Smooth muscle cell (in vitro differentiated cells): ENCODE measurements around the gene TAAR9. TPM values are rescaled to one million over a fixed set of nuclear protein-coding genes. Genes with fewer than 3 reads are reported as not detected.

Experiments used
- DNase-seq: peaks from one replicate; lab custom pipeline; 2025; ENCODE audit not compliant: unreplicated experiment; lab: John Stamatoyannopoulos, UW
- H2AFZ ChIP-seq: fragments of 200-600 bp; sonication (generic); 2 replicates; pipeline ENCODE4 v1.6.0; 2016; ENCODE audit warnings: antibody characterized with exemption, low read depth, mild to moderate bottlenecking
- H3F3A ChIP-seq: fragments of 200-600 bp; sonication (generic); 2 replicates; pipeline ENCODE4 v1.6.0; 2017; ENCODE audit warnings: antibody characterized with exemption, low read depth
- H3K27ac ChIP-seq: fragments of 200-600 bp; sonication (generic); 2 replicates; pipeline ENCODE4 v1.5.1; 2016; ENCODE audit warnings: low read depth, mild to moderate bottlenecking
- H3K27me3 ChIP-seq: fragments of 200-600 bp; sonication (generic); 2 replicates; pipeline ENCODE4 v1.6.1; 2016; ENCODE audit warnings: low read depth, mild to moderate bottlenecking
- H3K36me3 ChIP-seq: fragments of 200-600 bp; sonication (generic); 2 replicates; pipeline ENCODE4 v1.5.1; 2016; ENCODE audit warnings: low read depth
- H3K4me1 ChIP-seq: fragments of 200-600 bp; sonication (generic); 2 replicates; pipeline ENCODE4 v1.5.1; 2016; ENCODE audit warnings: low read depth
- H3K4me2 ChIP-seq: fragments of 200-600 bp; sonication (generic); 2 replicates; pipeline ENCODE4 v1.6.0; 2016; ENCODE audit warnings: mild to moderate bottlenecking
- H3K4me3 ChIP-seq: fragments of 200-600 bp; sonication (generic); 2 replicates; pipeline ENCODE4 v1.5.1; 2016; ENCODE audit warnings: mild to moderate bottlenecking
- H3K79me2 ChIP-seq: fragments of 200-600 bp; sonication (generic); 2 replicates; pipeline ENCODE4 v1.6.0; 2016; ENCODE audit warnings: low read depth, mild to moderate bottlenecking
- H3K9ac ChIP-seq: fragments of 200-600 bp; sonication (generic); 2 replicates; pipeline ENCODE4 v1.6.0; 2016; ENCODE audit warnings: low read depth
- H3K9me3 ChIP-seq: fragments of 200-600 bp; sonication (generic); replicated peaks from 2 replicates; pipeline ENCODE4 v1.5.1; 2016; ENCODE audit warnings: low read depth
- H4K20me1 ChIP-seq: fragments of 200-600 bp; sonication (generic); 2 replicates; pipeline ENCODE4 v1.6.0; 2016; ENCODE audit warnings: low read depth
- WGBS: methylation state at CpG from one replicate; pipeline ENCODE4 v1.1.7; 2016; ENCODE audit warnings: low lambda C conversion rate; 5-methylcytosine and 5-hydroxymethylcytosine counted together
- polyA plus RNA-seq: library from polyadenylated mRNA; unstranded; fragments of >200 nt; fragmentation: Nextera tagmentation; extraction: Ambion mirVana; gene quantifications from 2 replicates; pipeline ENCODE4 v1.2.1, GENCODE V29; 2016
- total RNA-seq: library from RNA; depleted of rRNA; stranded (reverse); fragments of >200 nt; gene quantifications from 2 replicates; pipeline ENCODE4 v1.2.3, GENCODE V29; 2014
- TF ChIP-seq, protein P1 (sequence below): fragments of 200-600 bp; sonication (generic); IDR thresholded peaks from 2 replicates; pipeline ENCODE4 v1.5.1; 2017; ENCODE audit warnings: borderline replicate concordance, mild to moderate bottlenecking, antibody characterized with exemption; ENCODE audit not compliant: insufficient read depth, poor library complexity, severe bottlenecking

Gene TAAR9
- total and polyA plus RNA-seq, 2 experiments from 2014 or later = not detected

DNA sequence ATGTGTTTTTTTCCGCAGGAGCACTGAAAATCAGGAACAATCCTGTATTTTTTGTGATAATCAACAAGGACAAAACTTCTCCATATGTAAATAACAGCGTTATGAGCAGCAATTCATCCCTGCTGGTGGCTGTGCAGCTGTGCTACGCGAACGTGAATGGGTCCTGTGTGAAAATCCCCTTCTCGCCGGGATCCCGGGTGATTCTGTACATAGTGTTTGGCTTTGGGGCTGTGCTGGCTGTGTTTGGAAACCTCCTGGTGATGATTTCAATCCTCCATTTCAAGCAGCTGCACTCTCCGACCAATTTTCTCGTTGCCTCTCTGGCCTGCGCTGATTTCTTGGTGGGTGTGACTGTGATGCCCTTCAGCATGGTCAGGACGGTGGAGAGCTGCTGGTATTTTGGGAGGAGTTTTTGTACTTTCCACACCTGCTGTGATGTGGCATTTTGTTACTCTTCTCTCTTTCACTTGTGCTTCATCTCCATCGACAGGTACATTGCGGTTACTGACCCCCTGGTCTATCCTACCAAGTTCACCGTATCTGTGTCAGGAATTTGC, 32.2 kb downstream of the TAAR9 start, which contains the start of gene TAAR6:
TAAR6 (plus strand) TSS at position 102 of the 557 bp plus-strand sequence; CDS start at position 102, 0 bp downstream.
- Histone ChIP-seq H3K9ac (no peak within 1 kb of the TSS), H3K79me2 (no peaks in the 10 kb centered on the region), H2AFZ (no peak within 1 kb of the TSS), H3K4me2 (no peak within 1 kb of the TSS), H3K27me3 (peaks cover 13% of the 10 kb centered on the region), H4K20me1 (no peaks in the 10 kb centered on the region), H3K4me3 (no peak within 1 kb of the TSS), H3K4me1 (no peaks in the 10 kb centered on the region), H3F3A (no peaks in the 10 kb centered on the region), H3K36me3 (no peaks in the 10 kb centered on the region), H3K9me3 (no peaks in the 10 kb centered on the region), H3K27ac (no peak within 1 kb of the TSS)
- 92% methylated on average over 15 of the region's 15 CpGs for WGBS
- DNase-seq = no peak
- TF ChIP-seq, protein P1, sequence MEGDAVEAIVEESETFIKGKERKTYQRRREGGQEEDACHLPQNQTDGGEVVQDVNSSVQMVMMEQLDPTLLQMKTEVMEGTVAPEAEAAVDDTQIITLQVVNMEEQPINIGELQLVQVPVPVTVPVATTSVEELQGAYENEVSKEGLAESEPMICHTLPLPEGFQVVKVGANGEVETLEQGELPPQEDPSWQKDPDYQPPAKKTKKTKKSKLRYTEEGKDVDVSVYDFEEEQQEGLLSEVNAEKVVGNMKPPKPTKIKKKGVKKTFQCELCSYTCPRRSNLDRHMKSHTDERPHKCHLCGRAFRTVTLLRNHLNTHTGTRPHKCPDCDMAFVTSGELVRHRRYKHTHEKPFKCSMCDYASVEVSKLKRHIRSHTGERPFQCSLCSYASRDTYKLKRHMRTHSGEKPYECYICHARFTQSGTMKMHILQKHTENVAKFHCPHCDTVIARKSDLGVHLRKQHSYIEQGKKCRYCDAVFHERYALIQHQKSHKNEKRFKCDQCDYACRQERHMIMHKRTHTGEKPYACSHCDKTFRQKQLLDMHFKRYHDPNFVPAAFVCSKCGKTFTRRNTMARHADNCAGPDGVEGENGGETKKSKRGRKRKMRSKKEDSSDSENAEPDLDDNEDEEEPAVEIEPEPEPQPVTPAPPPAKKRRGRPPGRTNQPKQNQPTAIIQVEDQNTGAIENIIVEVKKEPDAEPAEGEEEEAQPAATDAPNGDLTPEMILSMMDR = no peak

DNA sequence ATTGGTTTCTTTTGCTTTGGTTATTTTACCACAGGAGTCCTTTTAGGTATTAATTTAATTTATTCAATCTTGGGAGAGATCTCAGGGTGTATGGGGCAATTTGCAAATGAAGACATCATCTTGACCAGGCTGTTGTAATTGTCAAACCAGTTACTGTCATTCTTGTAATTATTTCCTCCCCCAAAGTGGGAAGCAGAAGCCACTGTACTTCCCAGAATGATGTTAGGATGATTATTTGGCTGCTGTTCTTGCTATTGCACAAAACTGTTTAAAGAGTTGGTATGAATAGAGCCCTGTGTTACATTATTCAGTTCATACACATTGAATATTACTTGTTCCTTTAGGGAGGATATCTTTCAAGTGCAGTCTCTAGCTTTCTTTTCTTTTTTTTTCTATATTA, 33.7 kb downstream of the TAAR9 start:
- no peak overlapping the region for H3K4me3 ChIP-seq
- no peaks in the 10 kb centered on the region for H3K79me2 ChIP-seq
- H3K36me3 ChIP-seq = no peaks in the 10 kb centered on the region
- no peak overlapping the region for H2AFZ ChIP-seq
- no peaks in the 10 kb centered on the region for H4K20me1 ChIP-seq
- DNase-seq = no peak
- no peak overlapping the region for H3K27ac ChIP-seq
- no peak overlapping the region for H3K4me2 ChIP-seq
- no peaks in the 10 kb centered on the region for H3K4me1 ChIP-seq
- no peak overlapping the region for H3K9ac ChIP-seq
- no peaks in the 10 kb centered on the region for H3K9me3 ChIP-seq
- TF ChIP-seq, protein P1 = no peak
- no peaks in the 10 kb centered on the region for H3F3A ChIP-seq
- peaks cover 13% of the 10 kb centered on the region for H3K27me3 ChIP-seq

DNA sequence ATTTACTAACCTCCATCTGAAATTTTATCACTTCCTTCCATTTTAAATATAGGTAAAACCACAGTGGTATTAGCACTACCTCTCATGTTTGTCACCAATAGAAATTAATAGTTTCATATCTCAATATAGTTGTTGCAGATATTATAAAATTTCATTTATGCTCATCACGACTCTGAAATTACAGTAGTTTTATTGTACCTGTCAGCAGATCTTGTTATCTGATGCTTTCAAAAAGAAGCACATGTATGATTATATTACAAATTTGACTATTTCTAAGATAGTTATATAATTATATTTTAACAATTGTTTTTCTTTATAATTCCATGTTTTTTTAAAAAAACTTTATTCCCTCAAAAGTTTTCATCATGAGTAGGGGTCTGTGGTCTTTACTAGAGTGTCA, 46.6 kb downstream of the TAAR9 start:
- H3K79me2 ChIP-seq = no peaks in the 10 kb centered on the region
- 86% methylated on average over 1 of the region's 1 CpG for WGBS
- H3K4me1 ChIP-seq = no peaks in the 10 kb centered on the region
- H2AFZ ChIP-seq = no peak overlapping the region
- H3K9ac ChIP-seq = no peak overlapping the region
- H4K20me1 ChIP-seq = no peaks in the 10 kb centered on the region
- H3K27ac ChIP-seq = no peak overlapping the region
- no peaks in the 10 kb centered on the region for H3K9me3 ChIP-seq
- H3K27me3 ChIP-seq = no peaks in the 10 kb centered on the region
- H3F3A ChIP-seq = no peaks in the 10 kb centered on the region
- no peak for DNase-seq
- TF ChIP-seq, protein P1 = no peak
- no peak overlapping the region for H3K4me3 ChIP-seq
- H3K36me3 ChIP-seq = no peaks in the 10 kb centered on the region
- no peak overlapping the region for H3K4me2 ChIP-seq

DNA sequence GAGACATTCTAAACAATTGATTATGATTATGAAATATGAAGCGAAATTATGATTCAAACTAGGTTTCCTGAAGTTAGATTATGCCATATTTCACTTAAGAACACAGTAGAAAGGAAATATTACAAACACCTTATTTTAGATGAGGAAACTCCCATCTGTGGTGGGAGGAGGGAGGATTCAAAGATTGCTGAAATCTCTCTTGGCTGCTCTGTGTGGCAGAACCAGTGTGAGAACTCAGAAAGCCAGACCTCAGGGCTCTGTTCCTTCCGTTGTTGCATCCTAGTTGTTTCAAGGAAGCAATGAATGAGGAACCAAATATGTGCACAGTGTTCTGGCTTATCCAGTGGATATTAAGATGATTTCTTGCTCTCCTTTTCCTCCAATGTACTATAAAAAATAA, 49.3 kb downstream of the TAAR9 start:
- Histone ChIP-seq H4K20me1 (no peaks in the 10 kb centered on the region), H3K79me2 (no peaks in the 10 kb centered on the region), H3K4me3 (no peak overlapping the region), H2AFZ (no peak overlapping the region), H3K9me3 (no peaks in the 10 kb centered on the region), H3K4me1 (no peaks in the 10 kb centered on the region), H3K4me2 (no peak overlapping the region), H3K27me3 (peaks cover 7% of the 10 kb centered on the region), H3K27ac (no peak overlapping the region), H3K36me3 (no peaks in the 10 kb centered on the region), H3K9ac (no peak overlapping the region), H3F3A (no peaks in the 10 kb centered on the region)
- TF ChIP-seq, protein P1 = no peak
- DNase-seq = no peak
- 73% methylated on average over 2 of the region's 2 CpGs for WGBS
